Type B pancreatic cell (in vitro differentiated cells): ENCODE data around the gene MAP4K3. TPM values are rescaled to one million over a fixed set of nuclear protein-coding genes. Genes with fewer than 3 reads are reported as not detected.

Experiments
- DNase-seq: peaks from one replicate; pipeline ENCODE4 v3.0.0; 2021; ENCODE audit warnings: mixed read lengths; ENCODE audit not compliant: unreplicated experiment; ENCODE audit errors: extremely low spot score
- H3K27ac Mint-ChIP-seq: 2 replicates; pipeline ENCODE4 v1.8.0; 2021; ENCODE audit warnings: mild to moderate bottlenecking, mixed read lengths
- H3K27me3 Mint-ChIP-seq: 2 replicates; pipeline ENCODE4 v1.8.0; 2021; ENCODE audit warnings: mixed read lengths
- H3K36me3 Mint-ChIP-seq: 2 replicates; pipeline ENCODE4 v1.8.0; 2021; ENCODE audit warnings: mixed read lengths
- H3K4me1 Mint-ChIP-seq: one replicate; pipeline ENCODE4 v1.8.0; 2021; ENCODE audit warnings: mixed read lengths; ENCODE audit not compliant: unreplicated experiment
- H3K4me3 Mint-ChIP-seq: 2 replicates; pipeline ENCODE4 v1.8.0; 2021; ENCODE audit warnings: mild to moderate bottlenecking, mixed read lengths
- H3K9me3 Mint-ChIP-seq: 2 replicates; pipeline ENCODE4 v1.8.0; 2021; ENCODE audit warnings: mixed read lengths
- long read RNA-seq: library from polyadenylated mRNA; unstranded; transcript quantifications from one replicate; pipeline ENCODE4 v2.0.0, GENCODE V29; 2020
- total RNA-seq: library from RNA; stranded (reverse); gene quantifications from 2 replicates; pipeline ENCODE4 v1.2.1, GENCODE V29; 2021; ENCODE audit warnings: low replicate concordance
- TF ChIP-seq, protein P1 (sequence below): fragments of 200-600 bp; sonication (generic); conservative IDR thresholded peaks from 2 replicates; pipeline ENCODE4 v1.5.0; 2021; ENCODE audit warnings: antibody characterized with exemption, mild to moderate bottlenecking

MAP4K3 gene
- total RNA-seq = 36.7 and 49.0 TPM in 2 replicates
- long read RNA-seq, partial matches to known transcripts = 5 of 7 reads
- long read RNA-seq, other reads (novel, unspliced or antisense) = 2 of 7 reads

DNA sequence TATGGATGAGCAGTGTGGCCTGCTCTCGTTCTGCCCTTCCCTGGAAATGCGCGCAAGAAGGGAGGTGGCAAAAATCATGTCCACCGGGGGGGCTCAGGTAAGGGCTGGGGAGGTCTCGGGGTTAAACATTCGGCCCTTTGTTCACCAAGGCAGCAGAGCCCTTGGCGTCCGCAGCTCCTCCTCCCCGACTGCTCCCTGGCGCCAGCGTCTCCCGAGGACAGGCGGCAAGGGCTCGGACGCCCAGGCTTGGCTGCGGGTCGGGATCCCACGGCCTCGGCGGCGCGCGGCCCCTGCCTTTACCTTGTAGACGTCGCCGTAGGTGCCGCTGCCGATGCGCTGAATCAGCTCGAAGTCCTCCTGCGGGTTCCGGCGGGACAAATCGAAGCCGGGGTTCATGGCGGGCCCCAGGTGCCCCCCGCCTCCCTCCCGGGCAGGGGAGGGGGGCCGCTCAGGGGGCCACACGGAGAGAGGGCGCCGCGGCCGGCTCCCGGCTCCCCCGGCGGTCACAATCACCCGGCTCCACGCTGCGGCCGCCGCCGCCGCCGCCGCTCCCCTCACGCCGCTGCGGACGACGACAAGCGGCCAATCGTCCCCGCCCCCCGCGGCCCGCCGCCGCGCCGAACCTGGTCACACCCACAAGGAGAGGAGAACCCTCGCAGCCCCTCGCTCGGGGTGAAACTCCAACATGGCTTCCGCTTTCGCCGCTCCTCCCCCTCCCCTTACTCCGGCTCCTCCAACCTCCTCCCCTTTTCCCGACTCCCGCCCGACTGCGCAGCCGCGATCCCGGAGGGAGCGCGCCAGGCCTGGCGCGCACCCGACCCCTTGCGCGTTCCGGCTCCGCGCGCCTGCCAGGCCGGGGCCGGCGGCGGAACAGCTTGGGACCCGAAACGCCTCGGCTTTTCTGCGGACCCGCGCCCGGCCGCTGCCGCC lies at the start of gene MAP4K3:
Gene MAP4K3, minus strand, starts transcription at position 694 of the 930 bp plus-strand sequence. Its CDS starts 298 bp downstream, at position 396.
- H3K27ac Mint-ChIP-seq = peak within 1 kb of the TSS; percentile 93
- DNase-seq = peak; percentile 95
- peaks cover 5% of the 10 kb centered on the region for H3K36me3 Mint-ChIP-seq
- no peaks in the 10 kb centered on the region for H3K9me3 Mint-ChIP-seq
- H3K4me1 Mint-ChIP-seq = peaks cover 51% of the 10 kb centered on the region
- H3K4me3 Mint-ChIP-seq = peak within 1 kb of the TSS; percentile 96
- TF ChIP-seq, protein P1, sequence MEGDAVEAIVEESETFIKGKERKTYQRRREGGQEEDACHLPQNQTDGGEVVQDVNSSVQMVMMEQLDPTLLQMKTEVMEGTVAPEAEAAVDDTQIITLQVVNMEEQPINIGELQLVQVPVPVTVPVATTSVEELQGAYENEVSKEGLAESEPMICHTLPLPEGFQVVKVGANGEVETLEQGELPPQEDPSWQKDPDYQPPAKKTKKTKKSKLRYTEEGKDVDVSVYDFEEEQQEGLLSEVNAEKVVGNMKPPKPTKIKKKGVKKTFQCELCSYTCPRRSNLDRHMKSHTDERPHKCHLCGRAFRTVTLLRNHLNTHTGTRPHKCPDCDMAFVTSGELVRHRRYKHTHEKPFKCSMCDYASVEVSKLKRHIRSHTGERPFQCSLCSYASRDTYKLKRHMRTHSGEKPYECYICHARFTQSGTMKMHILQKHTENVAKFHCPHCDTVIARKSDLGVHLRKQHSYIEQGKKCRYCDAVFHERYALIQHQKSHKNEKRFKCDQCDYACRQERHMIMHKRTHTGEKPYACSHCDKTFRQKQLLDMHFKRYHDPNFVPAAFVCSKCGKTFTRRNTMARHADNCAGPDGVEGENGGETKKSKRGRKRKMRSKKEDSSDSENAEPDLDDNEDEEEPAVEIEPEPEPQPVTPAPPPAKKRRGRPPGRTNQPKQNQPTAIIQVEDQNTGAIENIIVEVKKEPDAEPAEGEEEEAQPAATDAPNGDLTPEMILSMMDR = no peak
- no peaks in the 10 kb centered on the region for H3K27me3 Mint-ChIP-seq

DNA sequence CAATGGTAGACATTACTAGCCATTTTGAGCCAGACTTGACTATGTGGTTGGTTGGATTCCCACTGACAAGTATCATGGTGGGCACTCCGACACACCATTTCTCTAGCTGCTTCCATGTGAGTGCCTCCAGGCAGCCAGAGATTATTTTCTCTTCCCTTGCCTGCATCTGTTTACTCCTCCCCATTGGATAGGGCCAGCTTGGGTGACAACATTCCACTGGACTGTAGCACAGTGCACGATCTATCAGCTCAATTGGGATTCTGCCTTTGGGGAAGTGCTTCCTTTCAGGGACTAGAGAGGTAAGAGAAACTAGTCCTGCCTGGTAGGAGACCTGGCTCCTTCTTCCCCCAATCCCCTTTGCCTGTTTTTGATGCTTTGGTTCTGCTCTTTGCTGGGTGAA lies 49.0 kb upstream of the MAP4K3 start:
- no peaks in the 10 kb centered on the region for H3K9me3 Mint-ChIP-seq
- TF ChIP-seq, protein P1 = no peak
- peaks cover 15% of the 10 kb centered on the region for H3K4me1 Mint-ChIP-seq
- no peaks in the 10 kb centered on the region for H3K36me3 Mint-ChIP-seq
- H3K27me3 Mint-ChIP-seq = no peaks in the 10 kb centered on the region
- DNase-seq = no peak
- H3K27ac Mint-ChIP-seq = peak overlapping the region; percentile 8
- no peak overlapping the region for H3K4me3 Mint-ChIP-seq

DNA sequence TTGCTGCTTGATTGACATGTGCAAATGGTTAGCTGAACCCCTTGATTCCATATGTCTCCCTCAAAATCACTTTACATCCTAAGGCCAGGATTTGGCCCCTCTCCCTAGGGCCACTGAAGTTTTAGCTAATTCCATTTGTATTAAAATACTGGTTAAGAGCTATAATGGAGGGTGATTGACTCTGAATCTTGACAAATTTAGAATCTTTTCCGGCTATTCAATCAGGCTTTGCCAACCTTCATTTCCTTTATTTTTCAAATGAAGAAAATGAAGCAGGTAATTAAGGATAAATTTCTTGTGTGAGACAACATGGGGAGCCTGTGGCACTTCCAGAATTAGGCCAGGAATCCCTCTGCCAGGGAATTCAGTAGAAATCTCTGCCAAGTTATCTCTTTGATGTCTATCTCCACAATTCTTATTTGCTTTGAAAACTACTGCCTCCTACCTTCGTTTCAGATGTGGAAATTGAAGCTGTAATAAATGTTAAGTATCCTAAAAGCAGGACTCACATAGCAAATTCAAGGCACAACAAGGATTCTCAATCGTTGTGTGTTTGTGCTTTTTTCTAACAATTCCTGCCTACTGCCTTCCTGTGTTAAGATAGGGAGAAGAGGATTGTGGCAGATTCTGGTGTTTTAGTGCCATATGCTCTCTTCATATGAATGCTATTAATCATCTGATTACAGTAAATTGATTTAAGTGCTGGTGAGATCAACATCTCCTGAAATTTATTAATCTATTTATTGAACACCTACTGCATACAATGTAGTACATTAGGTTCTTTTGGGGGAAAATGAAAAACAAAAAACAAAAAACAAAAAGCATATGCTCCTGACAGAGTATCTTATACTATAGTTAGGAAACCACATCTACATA lies 47.8 kb upstream of the MAP4K3 start:
- H3K4me3 Mint-ChIP-seq = no peak overlapping the region
- peaks cover 15% of the 10 kb centered on the region for H3K4me1 Mint-ChIP-seq

DNA sequence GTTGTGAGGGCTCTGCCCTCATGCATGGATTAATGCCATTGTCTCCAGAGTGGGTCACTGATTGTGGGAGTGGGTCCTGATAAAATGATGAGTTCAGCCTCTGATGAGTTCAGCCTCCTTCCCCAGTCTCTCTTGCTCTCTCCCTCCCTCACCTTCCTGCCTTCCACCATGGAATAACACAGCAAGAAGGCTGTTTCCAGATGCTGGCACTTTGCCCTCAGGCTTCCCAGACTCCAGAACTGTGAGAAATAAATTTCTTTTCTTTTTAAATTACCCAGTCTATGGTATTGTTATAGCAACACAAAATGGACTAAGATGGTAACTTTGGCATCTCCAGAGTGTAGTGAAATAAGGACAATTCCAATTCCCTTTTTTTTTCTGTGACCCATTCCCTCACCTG lies 47.1 kb upstream of the MAP4K3 start:
- no peaks in the 10 kb centered on the region for H3K27me3 Mint-ChIP-seq
- TF ChIP-seq, protein P1 = no peak
- H3K4me3 Mint-ChIP-seq = no peak overlapping the region
- H3K9me3 Mint-ChIP-seq = no peaks in the 10 kb centered on the region
- H3K36me3 Mint-ChIP-seq = no peaks in the 10 kb centered on the region
- no peak for DNase-seq
- H3K4me1 Mint-ChIP-seq = peaks cover 15% of the 10 kb centered on the region
- H3K27ac Mint-ChIP-seq = no peak overlapping the region

More for the DNA sequence above, 47.8 kb upstream of the MAP4K3 start:
- DNase-seq = no peak
- Mint-ChIP-seq H3K27ac (no peak overlapping the region), H3K27me3 (no peaks in the 10 kb centered on the region), H3K36me3 (no peaks in the 10 kb centered on the region), H3K9me3 (no peaks in the 10 kb centered on the region)
- TF ChIP-seq, protein P1 = no peak

DNA sequence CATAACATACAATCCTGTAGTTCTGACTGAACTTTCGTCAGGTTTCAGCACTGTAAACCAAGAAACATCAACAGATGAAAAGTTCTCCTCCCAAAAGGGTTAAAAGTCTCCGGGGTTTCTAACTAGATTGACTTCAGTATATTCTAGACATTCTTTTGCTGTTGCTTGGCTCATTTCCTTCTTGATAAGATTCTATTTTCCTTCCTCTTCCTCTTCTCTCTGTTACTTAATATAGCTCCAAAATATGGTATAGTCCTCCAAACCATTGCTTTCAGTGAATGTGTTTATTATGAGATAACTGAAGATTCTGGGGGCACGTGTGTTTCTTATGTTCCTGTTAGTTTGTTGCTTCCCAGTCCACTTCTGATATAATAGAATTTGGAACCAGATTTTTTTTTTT lies 46.4 kb upstream of the MAP4K3 start:
- DNase-seq = no peak
- H3K4me3 Mint-ChIP-seq = no peak overlapping the region
- no peaks in the 10 kb centered on the region for H3K9me3 Mint-ChIP-seq
- H3K27ac Mint-ChIP-seq = no peak overlapping the region
- no peaks in the 10 kb centered on the region for H3K36me3 Mint-ChIP-seq
- TF ChIP-seq, protein P1 = no peak
- peaks cover 15% of the 10 kb centered on the region for H3K4me1 Mint-ChIP-seq
- H3K27me3 Mint-ChIP-seq = no peaks in the 10 kb centered on the region
